Measurements from ENCODE around the gene HOXB1. TPM values are rescaled to one million over a fixed set of nuclear protein-coding genes. Genes with fewer than 3 reads are reported as not detected.
"Not testable (repeated sequence)": the region's sequence is repeated elsewhere in the genome, so short reads cannot be mapped to it uniquely, and the experiment has no call there.

Gene HOXB1
- total RNA-seq, 1 donor, result not detected

GRCh38 chr17:48510761-48511604 lies 19.8 kb downstream of the HOXB1 start:
- peak; percentile 92 for DNase-seq (ENCODE audit: low read depth)
- TF ChIP-seq CTCF (IDR thresholded peaks at IDR 0.05; ENCODE audit: insufficient read depth, low read length), result no peak
- no peak overlapping the region for H3K4me3 ChIP-seq (ENCODE audit: low read depth, low read length)

GRCh38 chr17:48510381-48510760 lies 20.4 kb downstream of the HOXB1 start:
- H3K4me3 ChIP-seq (ENCODE audit: low read depth, low read length), result no peak overlapping the region
- TF ChIP-seq CTCF (IDR thresholded peaks at IDR 0.05; ENCODE audit: insufficient read depth, low read length), result no peak

GRCh38 chr17:48509708-48510107 lies 21.1 kb downstream of the HOXB1 start:
- not testable (repeated sequence) for H3K4me3 ChIP-seq (ENCODE audit: low read depth, low read length); DNase-seq (ENCODE audit: low read depth)

More at GRCh38 chr17:48510381-48510760, 20.4 kb downstream of the HOXB1 start:
- no peak for DNase-seq (ENCODE audit: low read depth)

- TF ChIP-seq CTCF (IDR thresholded peaks at IDR 0.05; ENCODE audit: insufficient read depth, low read length), result no peak
- no peak for DNase-seq (ENCODE audit: low read depth)
- H3K4me3 ChIP-seq (ENCODE audit: low read depth, low read length), result no peak overlapping the region
Measured at GRCh38 chr17:48506246-48506645, 24.6 kb downstream of the HOXB1 start.

- DNase-seq (ENCODE audit: low read depth), result peak; percentile 78
- TF ChIP-seq CTCF (IDR thresholded peaks at IDR 0.05; ENCODE audit: insufficient read depth, low read length), result no peak
- no peak overlapping the region for H3K4me3 ChIP-seq (ENCODE audit: low read depth, low read length)
Measured at GRCh38 chr17:48505788-48506187, 25.0 kb downstream of the HOXB1 start.

- H3K4me3 ChIP-seq (ENCODE audit: low read depth, low read length), result no peak overlapping the region
- no peak for TF ChIP-seq CTCF (IDR thresholded peaks at IDR 0.05; ENCODE audit: insufficient read depth, low read length)
Measured at GRCh38 chr17:48504953-48505352, 25.9 kb downstream of the HOXB1 start.

GRCh38 chr17:48503747-48504146 lies 27.1 kb downstream of the HOXB1 start:
- no peak for TF ChIP-seq CTCF (IDR thresholded peaks at IDR 0.05; ENCODE audit: insufficient read depth, low read length)
- no peak overlapping the region for H3K4me3 ChIP-seq (ENCODE audit: low read depth, low read length)
- DNase-seq (ENCODE audit: low read depth), result no peak

More at GRCh38 chr17:48504953-48505352, 25.9 kb downstream of the HOXB1 start:
- no peak for DNase-seq (ENCODE audit: low read depth)

All from fibroblast of the aortic adventitia (primary cell).